Esophagus squamous epithelium (tissue), 4 donors: ENCODE data around the gene LRRC56.

Source experiments
- CTCF ChIP-seq, 6 experiments: fragments of 450-650 bp in 4 of 6; fragments of 200-600 bp in 2 of 6; sonication (generic) in 2 of 6; IDR thresholded peaks; one replicate each; pipeline ENCODE4 v1.5.1; 2016 to 2019; ENCODE audit warnings: antibody characterized with exemption in 6 of 6, mild to moderate bottlenecking in 4 of 6, moderate library complexity in 4 of 6
- POLR2A ChIP-seq, 4 donors: fragments of 450-650 bp; IDR thresholded peaks; one replicate each; pipeline ENCODE4 v1.6.1; 2017; ENCODE audit warnings: antibody characterized with exemption in 4 of 4, mild to moderate bottlenecking in 4 of 4, moderate library complexity in 3 of 4

GRCh38 chr11:575313-575995 lies 38.1 kb downstream of the LRRC56 start:
- no peak for TF ChIP-seq CTCF (IDR thresholded peaks at IDR 0.05)
- TF ChIP-seq POLR2A (IDR thresholded peaks at IDR 0.05) = peak in 1 of 4 donors; percentile 62
